HS-5 (cell line): ENCODE results near the gene TBC1D9.
"Not testable (repeated sequence)": the region's sequence is repeated elsewhere in the genome, so short reads cannot be mapped to it uniquely, and the experiment has no call there.

Experiments
- DNase-seq: peaks from one replicate; pipeline ENCODE4 v3.0.0-alpha.2; 2012; ENCODE audit warnings: low read depth

TBC1D9 gene

DNA sequence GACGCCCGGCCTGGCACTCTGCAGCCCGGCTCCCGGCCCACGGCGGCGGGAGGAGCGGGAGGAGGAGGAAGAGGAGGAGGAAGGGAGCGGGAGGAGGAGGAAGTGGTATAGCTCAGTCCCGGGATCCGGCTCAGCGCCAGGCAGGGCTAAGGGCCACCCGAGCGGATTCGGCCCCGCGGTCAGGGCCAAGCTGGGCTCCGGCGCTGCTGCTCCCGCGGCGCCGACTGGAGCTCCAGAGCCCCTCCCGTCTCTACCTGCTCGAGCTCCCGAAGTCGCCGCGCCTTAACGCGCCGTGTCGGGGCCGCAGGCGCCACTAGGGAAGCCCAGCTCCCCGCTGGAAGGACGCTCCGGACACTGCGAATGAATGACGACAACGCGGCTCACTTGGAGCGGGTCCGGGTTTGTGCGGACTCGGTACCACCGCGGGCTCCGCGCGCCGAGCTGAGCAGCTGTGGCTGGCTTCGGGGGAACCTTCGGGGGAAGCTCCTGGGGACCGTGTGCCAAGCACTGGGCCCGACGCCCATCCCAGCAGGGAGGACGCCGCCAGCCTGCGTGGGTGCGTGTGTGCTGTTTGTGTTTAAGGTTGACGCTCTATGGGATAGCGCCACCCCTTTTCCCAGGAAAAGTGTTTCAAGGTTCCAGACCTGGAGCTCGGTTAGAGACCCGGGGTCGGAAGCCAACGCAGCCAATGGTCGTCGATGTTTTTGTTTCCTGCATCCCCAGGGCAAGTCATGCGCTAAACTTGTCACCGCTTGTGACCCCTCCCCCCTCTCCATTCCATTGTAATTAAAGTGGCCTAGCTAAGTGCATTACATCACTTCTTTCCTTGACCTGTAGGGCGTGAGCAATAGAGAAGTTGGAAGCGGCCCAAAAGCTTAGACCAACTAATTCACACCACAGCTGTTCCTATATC, at the start of gene TBC1D9:
Gene TBC1D9 (minus strand): TSS at position 67 of the 913 bp plus-strand sequence. CDS start 340 bp downstream, outside the sequence.
- peak; percentile 85 for DNase-seq

GRCh38 chr4:140805293-140805692, 49.1 kb upstream of the TBC1D9 start:
- DNase-seq, result no peak

DNA sequence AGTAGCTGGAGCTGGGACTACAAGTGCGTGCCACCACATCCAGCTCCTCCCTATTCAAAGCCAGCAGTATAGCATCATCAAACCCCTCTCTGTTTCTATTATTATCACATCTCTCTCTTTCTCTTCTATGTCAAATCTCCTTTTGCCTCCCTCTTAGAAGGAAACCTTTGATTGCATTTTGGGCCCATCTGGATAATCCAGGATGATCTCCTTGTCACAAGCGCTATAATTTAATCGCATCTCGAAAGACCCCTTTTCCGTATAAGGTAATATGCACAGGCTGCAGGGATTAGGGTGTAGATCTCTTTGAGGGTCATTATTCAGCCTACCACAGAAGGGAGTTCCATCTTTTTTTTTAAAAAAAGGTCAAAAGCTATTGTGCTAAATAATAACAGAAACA, 46.4 kb upstream of the TBC1D9 start:
- no peak for DNase-seq

GRCh38 chr4:140800666-140801065, 44.5 kb upstream of the TBC1D9 start:
- DNase-seq, result no peak

GRCh38 chr4:140799686-140800225, 43.6 kb upstream of the TBC1D9 start:
- DNase-seq, result no peak

DNA sequence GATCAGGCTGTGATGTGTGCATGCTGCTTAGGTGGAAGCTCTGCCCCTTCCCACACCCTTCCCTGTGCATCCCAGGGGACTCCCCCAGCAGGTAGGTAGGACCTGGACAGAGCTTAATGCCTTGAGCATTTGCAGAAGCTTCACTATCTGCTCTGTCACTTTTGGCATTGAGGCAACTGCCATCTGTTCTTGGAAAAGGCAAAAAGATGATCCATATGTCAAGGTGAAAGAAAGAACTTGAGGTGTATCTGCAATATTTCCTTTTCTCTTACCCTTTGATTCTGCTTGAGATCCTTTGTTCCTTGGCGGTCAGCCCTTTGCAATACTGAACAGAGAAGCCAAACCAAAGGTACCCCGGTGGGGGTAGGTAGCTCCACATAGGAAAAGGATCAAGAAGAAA, 37.1 kb upstream of the TBC1D9 start:
- no peak for DNase-seq

DNA sequence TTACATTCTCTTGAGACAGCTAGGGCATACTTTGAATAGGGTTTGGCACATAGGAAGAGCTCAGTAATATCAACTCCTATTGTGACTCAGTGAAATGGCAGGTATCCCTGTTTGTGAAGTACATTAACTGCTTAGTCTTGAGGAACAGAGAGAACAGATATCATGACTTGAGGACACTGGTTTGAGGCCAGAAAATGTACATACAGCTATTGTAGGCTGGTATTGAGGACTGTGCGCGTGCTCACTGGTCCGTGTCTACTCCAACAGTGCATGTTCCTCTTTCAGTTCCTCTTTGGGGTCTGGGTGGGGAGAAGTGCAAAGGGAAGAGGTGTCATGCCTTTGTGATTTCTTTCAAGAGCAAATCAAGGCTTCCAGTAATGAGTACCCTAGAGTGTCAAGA, 34.6 kb upstream of the TBC1D9 start:
- no peak for DNase-seq

DNA sequence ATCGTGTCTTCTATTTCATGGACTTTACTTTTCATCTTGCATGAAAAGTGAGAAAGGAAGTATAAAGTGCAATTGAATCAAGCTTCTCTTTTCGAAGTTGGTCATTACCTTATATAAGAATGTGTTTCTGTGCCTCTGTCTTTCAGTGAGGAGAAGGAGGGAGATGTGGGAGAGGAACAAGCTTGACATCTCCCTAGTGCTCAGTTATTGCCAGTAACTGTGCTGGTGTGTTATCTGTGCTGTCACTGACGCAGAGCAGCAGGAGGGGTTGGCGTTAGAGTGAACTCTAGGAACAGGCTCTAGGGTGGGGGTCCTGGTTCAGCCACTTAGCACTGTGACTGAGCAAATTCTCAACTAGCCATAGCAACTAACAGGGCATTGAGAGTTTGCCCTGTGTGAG, 34.0 kb upstream of the TBC1D9 start:
- DNase-seq, result no peak

DNA sequence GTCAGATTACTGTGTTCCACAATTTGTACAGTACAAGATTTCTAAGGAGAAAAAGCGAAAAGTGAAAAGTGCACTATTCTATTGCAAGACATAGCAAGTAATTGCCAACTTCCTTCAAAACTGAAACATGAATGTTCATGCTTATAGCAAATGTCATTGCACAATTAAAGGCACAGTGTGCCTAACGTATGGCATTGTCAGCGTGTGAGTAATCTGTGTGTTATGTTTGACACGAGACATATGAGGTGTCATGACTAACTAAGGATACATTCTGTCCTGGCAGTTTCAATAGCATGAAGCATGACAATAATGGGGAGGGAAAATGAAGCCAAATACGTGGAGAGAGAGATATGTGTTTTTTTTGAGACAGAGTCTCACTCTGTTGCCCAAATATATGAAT, 33.6 kb upstream of the TBC1D9 start:
- peak; percentile 73 for DNase-seq

- DNase-seq, result not testable (repeated sequence)
These were observed 26.6 kb upstream of the TBC1D9 start for GRCh38 chr4:140782787-140783186.

GRCh38 chr4:140781596-140781995, 25.4 kb upstream of the TBC1D9 start:
- no peak for DNase-seq

GRCh38 chr4:140777894-140778293, 21.7 kb upstream of the TBC1D9 start:
- DNase-seq, result no peak

- DNase-seq, result no peak
These were observed 21.2 kb upstream of the TBC1D9 start for GRCh38 chr4:140777386-140777785.

- no peak for DNase-seq
These were observed 20.4 kb upstream of the TBC1D9 start for GRCh38 chr4:140776556-140776955.

DNA sequence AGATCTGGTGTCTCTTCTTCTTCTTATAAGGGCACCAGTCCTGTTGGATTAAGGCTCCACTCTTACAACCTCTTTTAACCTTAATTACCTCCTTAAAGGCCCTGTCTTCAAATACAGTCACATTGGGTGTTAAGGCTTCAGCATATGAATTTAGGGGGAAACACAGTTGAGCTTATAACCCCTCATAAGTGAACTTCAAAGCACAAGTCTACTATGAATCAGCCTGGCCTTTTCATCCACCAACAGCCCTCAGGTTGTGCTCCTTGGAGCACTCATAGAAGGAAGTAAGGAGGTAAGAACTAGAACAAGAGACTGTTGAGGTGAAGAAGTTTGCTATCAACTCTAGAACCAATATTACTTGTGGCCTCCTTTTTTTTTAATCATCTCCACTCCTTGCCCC, 18.8 kb upstream of the TBC1D9 start:
- no peak for DNase-seq

DNA sequence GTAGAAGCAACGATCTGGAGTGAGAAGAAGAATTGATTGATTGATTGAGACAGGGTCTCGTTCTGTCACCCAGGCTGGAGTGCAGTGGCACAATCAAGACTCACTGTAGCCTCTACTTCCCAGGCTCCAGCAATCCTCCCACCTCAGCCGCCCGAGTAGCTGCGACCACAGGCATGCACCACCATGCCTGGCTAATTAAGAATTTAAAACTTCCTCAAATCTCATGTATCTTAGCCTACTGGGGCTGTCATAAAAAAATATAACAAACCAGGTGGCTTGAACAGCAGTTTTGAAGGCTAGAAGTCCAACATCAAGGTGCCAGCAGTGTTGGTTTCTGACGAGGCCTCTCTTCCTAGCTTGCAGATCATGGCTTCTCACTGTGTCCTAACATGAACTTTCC, 18.3 kb upstream of the TBC1D9 start:
- DNase-seq, result no peak

- no peak for DNase-seq
These were observed 13.0 kb upstream of the TBC1D9 start for GRCh38 chr4:140769209-140769608.

DNA sequence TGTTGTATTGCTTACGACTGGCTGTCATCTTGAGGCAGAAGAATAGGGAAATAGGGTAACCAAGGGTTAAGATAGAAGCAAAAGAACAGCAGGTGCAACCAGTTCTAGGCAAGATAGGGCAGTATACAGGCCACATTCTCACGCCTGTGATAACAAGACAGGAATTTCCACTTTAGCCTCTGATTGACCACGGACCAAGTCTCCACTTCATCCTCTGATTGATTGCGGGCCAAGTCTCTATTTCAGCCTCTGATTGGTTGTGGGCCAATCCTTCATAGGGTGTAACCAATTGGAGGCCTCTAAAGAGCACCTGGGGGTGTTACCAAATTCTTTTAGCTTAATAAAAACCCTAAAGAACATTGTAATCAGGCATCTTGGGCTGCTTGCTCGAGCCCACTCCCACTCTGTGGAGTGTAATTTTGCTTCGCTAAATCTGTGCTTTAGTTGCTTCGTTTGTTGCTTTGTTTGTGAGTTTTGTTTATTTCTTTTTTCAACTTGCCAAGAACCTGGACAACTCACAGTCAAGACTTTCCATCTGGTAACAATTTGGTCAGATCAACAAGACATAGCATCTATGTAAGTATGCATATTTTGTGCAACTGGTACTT, 8.7 kb upstream of the TBC1D9 start:
- DNase-seq, result no peak

DNA sequence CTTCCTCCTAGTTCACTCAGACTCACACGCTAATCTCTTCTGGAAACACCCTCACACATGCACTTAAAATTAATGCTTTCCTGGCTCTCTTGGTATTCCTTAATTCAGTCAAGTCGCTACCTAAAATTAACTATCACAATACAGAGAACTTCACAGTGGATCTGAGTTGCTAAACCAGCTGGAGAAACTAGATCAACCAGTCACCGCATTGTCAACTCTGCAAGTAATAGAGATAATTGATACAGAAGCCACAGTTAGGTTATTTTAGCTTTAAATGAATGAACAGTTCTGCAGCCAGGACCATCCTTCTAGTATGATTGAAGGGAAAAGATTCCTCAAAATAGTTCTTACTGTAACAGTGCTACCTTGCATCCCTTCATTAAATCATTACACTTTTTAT, 6.0 kb upstream of the TBC1D9 start:
- DNase-seq, result no peak

DNA sequence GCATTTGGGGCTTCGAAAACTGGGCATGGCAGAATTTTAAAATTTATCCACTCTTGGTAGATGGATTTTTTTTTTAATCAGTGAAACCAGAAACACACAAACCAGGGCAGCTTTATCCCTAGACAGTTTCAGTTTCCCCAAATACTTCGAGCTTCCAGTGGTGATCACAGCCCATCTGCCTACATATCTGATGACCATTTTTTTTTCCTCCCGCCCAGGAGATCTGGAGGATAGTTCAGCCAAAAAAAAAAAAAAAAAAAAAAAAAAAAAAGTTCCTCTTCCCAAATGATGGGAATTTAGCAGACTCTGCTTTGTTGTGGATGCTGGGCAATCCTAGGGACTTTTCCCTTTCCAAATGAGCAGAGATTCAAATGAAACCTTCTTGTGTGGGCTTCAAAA, 1.0 kb upstream of the TBC1D9 start:
- no peak for DNase-seq

DNA sequence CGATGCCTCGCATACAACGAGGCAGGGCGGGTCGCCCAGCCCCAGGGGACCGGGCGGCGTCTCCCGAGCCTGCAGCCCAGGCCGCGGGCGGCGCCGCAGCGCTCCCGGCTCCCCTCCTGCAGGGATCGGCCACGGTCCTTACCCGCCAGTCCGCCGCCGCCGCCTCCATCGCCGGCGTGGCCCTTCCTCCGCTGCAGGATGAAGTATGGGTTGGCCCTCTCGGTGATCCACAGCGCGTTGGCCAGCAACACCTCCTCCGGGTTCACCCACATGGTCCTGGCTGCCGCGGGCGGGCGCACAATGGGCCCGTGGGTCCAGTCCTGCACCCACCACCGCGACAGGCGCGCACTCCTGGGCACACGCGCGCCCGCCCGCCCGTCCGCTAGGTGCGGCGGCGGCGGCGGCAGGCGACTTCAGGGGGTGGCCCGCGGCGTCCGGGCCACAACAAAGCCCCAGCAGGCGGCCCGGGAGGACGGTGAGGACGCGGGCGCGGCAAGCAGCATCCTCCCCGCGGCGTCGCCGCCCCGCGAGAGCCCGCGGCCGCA, 339 bp downstream of the TBC1D9 start:
- DNase-seq, result no peak

- DNase-seq, result no peak
These were observed 1.0 kb downstream of the TBC1D9 start for GRCh38 chr4:140754918-140755773.
